Subcutaneous abdominal adipose tissue (tissue), 5 donors: Measurements from ENCODE around the gene ARL16.

ENCODE experiments used
- H3K27ac ChIP-seq: one replicate; pipeline ENCODE4 v1.7.0; 2013; ENCODE audit warnings: low read depth, mild to moderate bottlenecking, inconsistent platforms, low read length, moderate library complexity
- H3K27me3 ChIP-seq, 5 donors: one replicate each; pipeline ENCODE4 v1.7.0; 2013; ENCODE audit warnings: low read length in 5 of 5, inconsistent platforms in 1 of 5; ENCODE audit not compliant: control insufficient read depth in 5 of 5, insufficient read depth in 4 of 5
- H3K36me3 ChIP-seq, 5 donors: one replicate each; pipeline ENCODE4 v1.7.0; 2013; ENCODE audit warnings: low read length in 5 of 5; ENCODE audit not compliant: control insufficient read depth in 5 of 5, insufficient read depth in 5 of 5
- H3K4me1 ChIP-seq, 5 donors: one replicate each; pipeline ENCODE4 v1.7.0; 2013; ENCODE audit warnings: low read length in 5 of 5, mild to moderate bottlenecking in 3 of 5, moderate library complexity in 1 of 5; ENCODE audit not compliant: control insufficient read depth in 5 of 5, insufficient read depth in 5 of 5
- H3K4me3 ChIP-seq, 5 donors: one replicate each; pipeline ENCODE4 v1.7.0; 2013; ENCODE audit warnings: low read length in 5 of 5, low read depth in 1 of 5
- H3K9ac ChIP-seq, 5 donors: one replicate each; pipeline ENCODE4 v1.7.0; 2013; ENCODE audit warnings: low read length in 5 of 5, mild to moderate bottlenecking in 4 of 5, moderate library complexity in 3 of 5
- H3K9me3 ChIP-seq, 5 donors: one replicate each; pipeline ENCODE4 v1.7.0; 2013; ENCODE audit warnings: low read length in 5 of 5; ENCODE audit not compliant: control insufficient read depth in 5 of 5
- donor health status: healthy.
- donor health status: healthy.
- donor health status: healthy.
- donor health status: healthy.
- donor health status: healthy.

The ARL16 gene

GRCh38 chr17:81656835-81657234 is 26.8 kb downstream of the ARL16 start:
- Histone ChIP-seq H3K9me3 (no peaks in the 10 kb centered on the region), H3K4me3 (no peak overlapping the region), H3K4me1 (peaks cover 0 to 37% (median 29%) of the 10 kb centered on the region in 5 donors), H3K27me3 (peaks cover 0 to 1% (median 0%) of the 10 kb centered on the region in 5 donors), H3K9ac (no peak overlapping the region), H3K27ac (no peak overlapping the region), H3K36me3 (no peaks in the 10 kb centered on the region)

GRCh38 chr17:81656118-81656743 is 27.4 kb downstream of the ARL16 start, which contains the start of gene PDE6G:
TSS of gene PDE6G (minus strand) at chr17:81656542. CDS start at chr17:81653305, 3,237 bp downstream.
- Histone ChIP-seq H3K4me3 (no peak within 1 kb of the TSS), H3K27ac (no peak within 1 kb of the TSS), H3K9me3 (no peaks in the 10 kb centered on the region), H3K9ac (peak within 1 kb of the TSS in 1 of 5 donors; percentile 13), H3K27me3 (peaks cover 0 to 7% (median under 1%) of the 10 kb centered on the region in 5 donors), H3K36me3 (no peaks in the 10 kb centered on the region), H3K4me1 (peaks cover 0 to 37% (median 29%) of the 10 kb centered on the region in 5 donors)

DNA sequence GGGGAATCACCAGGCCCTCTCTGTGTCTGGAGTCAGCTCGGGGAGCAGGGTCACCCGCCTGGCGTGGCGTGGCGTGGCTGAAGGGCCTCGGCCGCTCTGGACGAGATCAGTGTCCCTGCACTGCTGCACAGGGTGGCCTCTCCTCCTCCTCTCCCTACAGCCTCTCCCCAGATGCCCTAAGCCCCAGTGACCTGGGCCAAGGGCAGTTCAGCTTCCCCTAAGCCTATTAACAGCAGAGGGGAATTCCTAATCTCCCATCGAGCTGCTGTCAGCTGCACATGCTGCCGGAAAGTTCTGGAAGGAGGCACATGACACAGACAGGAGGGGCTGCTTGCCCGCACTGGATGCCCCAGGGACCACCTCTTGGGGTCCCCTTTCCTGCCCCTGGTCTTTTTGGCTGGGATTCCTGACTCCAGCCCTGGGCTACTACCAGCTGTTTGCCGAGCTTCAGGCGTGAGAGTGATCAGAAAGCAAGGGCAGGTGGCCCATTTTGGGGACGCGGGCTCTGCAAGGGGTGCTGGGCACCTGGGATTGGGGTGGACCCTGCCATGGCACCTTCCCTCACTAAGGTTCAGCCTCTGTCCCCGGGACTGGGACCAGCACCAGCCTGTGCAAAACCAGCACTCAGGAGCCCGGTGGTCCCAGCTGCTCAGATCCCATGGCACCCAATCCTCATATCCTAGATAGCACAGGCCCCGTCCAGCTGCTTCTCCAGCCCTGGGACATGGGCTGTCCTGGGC is 28.0 kb downstream of the ARL16 start:
- H3K4me1 ChIP-seq = peaks cover 0 to 37% (median 29%) of the 10 kb centered on the region in 5 donors
- H3K27me3 ChIP-seq = peaks cover 0 to 14% (median 3%) of the 10 kb centered on the region in 5 donors
- H3K4me3 ChIP-seq = no peak overlapping the region
- H3K36me3 ChIP-seq = no peaks in the 10 kb centered on the region
- H3K9ac ChIP-seq = peak overlapping the region in 1 of 5 donors; percentile 13
- H3K9me3 ChIP-seq = no peaks in the 10 kb centered on the region
- H3K27ac ChIP-seq = no peak overlapping the region

GRCh38 chr17:81652906-81653771 is 30.5 kb downstream of the ARL16 start:
- H3K36me3 ChIP-seq = no peaks in the 10 kb centered on the region
- peaks cover 0 to 29% (median 21%) of the 10 kb centered on the region in 5 donors for H3K4me1 ChIP-seq
- H3K9me3 ChIP-seq = peaks cover 0 to 4% (median 0%) of the 10 kb centered on the region in 5 donors
- H3K27me3 ChIP-seq = peaks cover 3 to 23% (median 20%) of the 10 kb centered on the region in 5 donors
- peak overlapping the region in 1 of 5 donors; percentile 13 for H3K4me3 ChIP-seq
- H3K27ac ChIP-seq = no peak overlapping the region
- peak overlapping the region in 1 of 5 donors; percentile 43 for H3K9ac ChIP-seq

- Histone ChIP-seq H3K9me3 (peaks cover 0 to 4% (median 0%) of the 10 kb centered on the region in 5 donors), H3K27ac (no peak overlapping the region), H3K27me3 (peaks cover 16 to 33% (median 29%) of the 10 kb centered on the region in 5 donors)
Observed at GRCh38 chr17:81651692-81652091, 31.9 kb downstream of the ARL16 start.

DNA sequence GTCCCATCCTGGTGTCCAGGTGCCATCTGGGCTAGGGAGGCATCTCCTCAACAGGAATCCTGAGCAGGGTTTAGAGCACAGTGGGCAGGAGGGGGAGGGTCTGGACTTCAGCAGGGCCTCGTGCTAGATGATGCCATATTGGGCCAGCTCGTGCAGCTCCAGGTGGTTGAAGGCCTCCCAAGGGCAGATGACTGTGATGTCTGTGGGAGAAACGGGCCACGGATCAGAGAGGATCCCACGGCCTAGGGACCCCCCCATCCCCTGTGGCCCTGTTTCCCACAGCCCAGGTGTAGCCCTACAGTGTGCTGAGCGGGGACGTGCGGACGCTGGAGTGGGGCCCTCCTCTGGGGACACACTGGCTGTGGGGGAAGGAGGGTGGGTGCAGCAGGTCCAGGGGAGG is 32.6 kb downstream of the ARL16 start:
- Histone ChIP-seq H3K9ac (no peak overlapping the region), H3K36me3 (no peaks in the 10 kb centered on the region), H3K27ac (no peak overlapping the region), H3K27me3 (peaks cover 16 to 33% (median 29%) of the 10 kb centered on the region in 5 donors), H3K4me3 (no peak overlapping the region), H3K9me3 (peaks cover 0 to 4% (median 0%) of the 10 kb centered on the region in 5 donors), H3K4me1 (peaks cover 0 to 22% (median 19%) of the 10 kb centered on the region in 5 donors)

More at GRCh38 chr17:81651692-81652091, 31.9 kb downstream of the ARL16 start:
- no peaks in the 10 kb centered on the region for H3K36me3 ChIP-seq
- peaks cover 0 to 28% (median 19%) of the 10 kb centered on the region in 5 donors for H3K4me1 ChIP-seq
- H3K4me3 ChIP-seq = no peak overlapping the region
- no peak overlapping the region for H3K9ac ChIP-seq

GRCh38 chr17:81648707-81649085 is 34.9 kb downstream of the ARL16 start:
- Histone ChIP-seq H3K27ac (no peak overlapping the region), H3K4me3 (no peak overlapping the region), H3K4me1 (peaks cover 0 to 12% (median 9%) of the 10 kb centered on the region in 5 donors), H3K9me3 (peaks cover 0 to 4% (median 0%) of the 10 kb centered on the region in 5 donors), H3K36me3 (peaks cover 0 to 4% (median 3%) of the 10 kb centered on the region in 5 donors), H3K27me3 (peaks cover 16 to 33% (median 29%) of the 10 kb centered on the region in 5 donors), H3K9ac (no peak overlapping the region)

DNA sequence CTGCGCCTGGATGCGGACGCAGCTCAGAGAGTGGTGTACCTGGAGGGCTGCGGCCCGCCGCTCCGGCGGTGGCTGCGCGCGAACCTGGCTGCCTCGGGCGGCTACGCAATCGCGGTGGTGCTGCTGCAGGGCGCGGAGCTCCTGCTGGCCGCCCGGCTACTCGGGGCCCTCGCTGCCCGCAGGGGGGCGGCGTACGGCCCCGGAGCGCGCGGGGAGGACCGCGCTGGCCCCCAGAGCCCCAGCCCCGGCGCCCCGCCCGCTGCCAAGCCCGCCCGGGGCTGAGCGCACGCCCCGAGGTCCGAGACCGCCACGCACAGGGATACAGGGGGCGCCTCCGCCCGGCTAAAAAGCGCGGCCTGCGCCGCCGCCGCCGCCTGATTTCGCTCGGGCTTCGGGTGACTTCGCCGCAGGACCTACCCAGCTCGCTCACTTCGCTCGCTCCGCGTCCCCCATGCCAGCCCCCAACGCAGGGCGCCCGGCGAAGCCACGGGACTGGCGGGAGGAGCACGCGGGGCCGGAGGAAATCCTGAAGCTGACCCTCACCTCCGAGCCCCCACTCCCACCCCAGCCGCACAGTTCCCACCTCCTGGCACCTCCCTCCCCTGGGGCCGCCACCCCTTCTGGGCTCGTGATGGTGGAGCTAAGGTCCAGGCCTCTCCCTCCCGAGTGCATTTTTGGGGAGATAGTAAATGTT is 35.4 kb downstream of the ARL16 start:
- Histone ChIP-seq H3K27me3 (peaks cover 16 to 33% (median 29%) of the 10 kb centered on the region in 5 donors), H3K4me3 (no peak overlapping the region), H3K9me3 (peaks cover 0 to 4% (median 0%) of the 10 kb centered on the region in 5 donors), H3K4me1 (peaks cover 0 to 12% (median 9%) of the 10 kb centered on the region in 5 donors), H3K36me3 (peaks cover 0 to 4% (median 3%) of the 10 kb centered on the region in 5 donors), H3K27ac (no peak overlapping the region), H3K9ac (no peak overlapping the region)

- Histone ChIP-seq H3K9me3 (peaks cover 0 to 4% (median 0%) of the 10 kb centered on the region in 5 donors), H3K27ac (no peak overlapping the region), H3K4me1 (peaks cover 0 to 12% (median 9%) of the 10 kb centered on the region in 5 donors), H3K4me3 (no peak overlapping the region), H3K36me3 (peaks cover 0 to 4% (median 3%) of the 10 kb centered on the region in 5 donors), H3K9ac (no peak overlapping the region), H3K27me3 (peaks cover 16 to 33% (median 29%) of the 10 kb centered on the region in 5 donors)
Observed at GRCh38 chr17:81647640-81648012, 36.0 kb downstream of the ARL16 start.
